ENCODE measurements around the gene PM20D1.

PM20D1 gene

GRCh38 chr1:205852969-205853368 lies 3.0 kb upstream of the PM20D1 start:
- TF ChIP-seq POLR2AphosphoS5 (IDR thresholded peaks at IDR 0.05; ENCODE audit: borderline replicate concordance, low read depth, low read length) = no peak
- TF ChIP-seq EZH2 (IDR thresholded peaks at IDR 0.05) = no peak
- TF ChIP-seq FOXP2 (optimal IDR thresholded peaks at IDR 0.05; ENCODE audit: control extremely low read depth, extremely low read length, insufficient read depth) = no peak
- H3K4me3 ChIP-seq = no peak overlapping the region
- H3K9me3 ChIP-seq (ENCODE audit: low read depth, low read length) = no peaks in the 10 kb centered on the region
- no peak overlapping the region for H3K27ac ChIP-seq
- no peak overlapping the region for H3K9ac ChIP-seq (ENCODE audit: insufficient read length)
- DNase-seq (ENCODE audit: low read depth, low spot score) = no peak
- no peaks in the 10 kb centered on the region for H3K36me3 ChIP-seq (ENCODE audit: insufficient read depth, low read length)

DNA sequence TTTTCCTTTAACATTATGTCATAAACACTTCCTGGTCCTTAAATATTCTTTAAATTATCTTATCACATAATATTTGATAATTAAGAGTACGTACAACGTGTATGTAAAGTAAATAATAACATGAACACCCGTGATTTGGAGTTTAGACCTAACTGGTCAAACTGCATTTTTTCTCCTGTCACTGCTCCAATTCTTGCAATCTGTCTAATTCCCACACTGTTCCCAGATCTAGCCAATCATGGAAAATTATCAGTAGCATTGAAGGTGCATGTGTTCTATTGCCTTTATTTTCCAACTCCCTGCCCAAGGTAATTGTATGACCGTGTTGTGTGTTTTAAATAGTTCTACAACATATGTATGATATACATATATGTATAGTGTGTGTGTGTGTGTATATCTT lies 2.1 kb upstream of the PM20D1 start:
- DNase-seq (ENCODE audit: low read depth, low spot score) = no peak
- no peaks in the 10 kb centered on the region for H3K36me3 ChIP-seq (ENCODE audit: insufficient read depth, low read length)
- TF ChIP-seq FOXP2 (optimal IDR thresholded peaks at IDR 0.05; ENCODE audit: control extremely low read depth, extremely low read length, insufficient read depth) (no peak), EZH2 (IDR thresholded peaks at IDR 0.05) (no peak), POLR2AphosphoS5 (IDR thresholded peaks at IDR 0.05; ENCODE audit: borderline replicate concordance, low read depth, low read length) (no peak)
- H3K9me3 ChIP-seq (ENCODE audit: low read depth, low read length) = no peaks in the 10 kb centered on the region
- no peak overlapping the region for H3K9ac ChIP-seq (ENCODE audit: insufficient read length)
- no peak overlapping the region for H3K27ac ChIP-seq
- H3K4me3 ChIP-seq = no peak overlapping the region

DNA sequence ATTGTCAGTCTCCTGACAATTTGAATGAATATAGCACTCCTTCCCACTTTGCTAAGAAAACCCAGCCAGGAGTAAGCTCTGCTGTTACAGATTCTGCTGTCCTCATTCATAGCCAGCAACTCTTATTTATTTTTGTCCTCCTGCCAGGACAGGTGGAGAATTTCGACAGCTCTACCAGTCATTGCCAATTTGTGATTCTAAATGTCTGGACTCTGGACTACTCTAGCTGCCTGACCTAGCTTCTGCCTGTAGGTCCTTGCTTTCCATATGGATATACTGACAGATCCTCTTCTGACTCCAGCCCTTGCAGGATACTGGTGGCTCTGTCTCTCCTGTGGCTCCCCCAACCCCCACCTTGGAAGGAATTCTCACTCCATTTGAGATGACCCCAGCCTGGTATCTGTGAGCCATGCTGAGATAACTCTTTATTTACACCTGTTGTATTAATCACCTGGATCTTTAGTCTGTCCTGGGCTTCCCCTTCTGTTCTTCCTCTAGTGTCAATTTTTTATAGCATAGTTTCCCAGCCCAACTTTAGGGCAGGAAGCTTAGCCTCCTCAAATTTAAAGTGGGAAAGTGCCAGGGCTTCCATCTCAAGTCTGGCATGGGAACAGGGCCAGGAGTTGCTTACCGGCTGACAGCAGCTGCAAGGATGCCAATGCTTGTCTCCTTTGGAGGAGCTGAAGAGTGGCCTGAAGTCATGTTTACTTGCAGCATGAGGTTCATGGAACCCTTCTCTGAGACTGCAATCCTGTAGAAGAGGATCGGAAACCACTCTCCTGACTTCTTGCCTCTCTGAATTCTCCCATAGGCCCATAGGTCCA lies 6.7 kb downstream of the PM20D1 start:
- no peak for DNase-seq (ENCODE audit: low read depth, low spot score)
- TF ChIP-seq POLR2AphosphoS5 (IDR thresholded peaks at IDR 0.05; ENCODE audit: borderline replicate concordance, low read depth, low read length) (no peak), EZH2 (IDR thresholded peaks at IDR 0.05) (no peak), FOXP2 (optimal IDR thresholded peaks at IDR 0.05; ENCODE audit: control extremely low read depth, extremely low read length, insufficient read depth) (no peak)

GRCh38 chr1:205842229-205842628 lies 7.7 kb downstream of the PM20D1 start:
- Histone ChIP-seq H3K27ac (no peak overlapping the region), H3K4me3 (no peak overlapping the region), H3K36me3 (ENCODE audit: insufficient read depth, low read length) (no peaks in the 10 kb centered on the region), H3K9me3 (ENCODE audit: low read depth, low read length) (no peaks in the 10 kb centered on the region), H3K9ac (ENCODE audit: insufficient read length) (no peak overlapping the region)
- DNase-seq (ENCODE audit: low read depth, low spot score) = no peak
- TF ChIP-seq FOXP2 (optimal IDR thresholded peaks at IDR 0.05; ENCODE audit: control extremely low read depth, extremely low read length, insufficient read depth) (no peak), POLR2AphosphoS5 (IDR thresholded peaks at IDR 0.05; ENCODE audit: borderline replicate concordance, low read depth, low read length) (no peak), EZH2 (IDR thresholded peaks at IDR 0.05) (no peak)

More for the DNA sequence above, 6.7 kb downstream of the PM20D1 start:
- no peaks in the 10 kb centered on the region for H3K36me3 ChIP-seq (ENCODE audit: insufficient read depth, low read length)
- no peak overlapping the region for H3K27ac ChIP-seq
- no peak overlapping the region for H3K9ac ChIP-seq (ENCODE audit: insufficient read length)
- H3K9me3 ChIP-seq (ENCODE audit: low read depth, low read length) = no peaks in the 10 kb centered on the region
- no peak overlapping the region for H3K4me3 ChIP-seq

DNA sequence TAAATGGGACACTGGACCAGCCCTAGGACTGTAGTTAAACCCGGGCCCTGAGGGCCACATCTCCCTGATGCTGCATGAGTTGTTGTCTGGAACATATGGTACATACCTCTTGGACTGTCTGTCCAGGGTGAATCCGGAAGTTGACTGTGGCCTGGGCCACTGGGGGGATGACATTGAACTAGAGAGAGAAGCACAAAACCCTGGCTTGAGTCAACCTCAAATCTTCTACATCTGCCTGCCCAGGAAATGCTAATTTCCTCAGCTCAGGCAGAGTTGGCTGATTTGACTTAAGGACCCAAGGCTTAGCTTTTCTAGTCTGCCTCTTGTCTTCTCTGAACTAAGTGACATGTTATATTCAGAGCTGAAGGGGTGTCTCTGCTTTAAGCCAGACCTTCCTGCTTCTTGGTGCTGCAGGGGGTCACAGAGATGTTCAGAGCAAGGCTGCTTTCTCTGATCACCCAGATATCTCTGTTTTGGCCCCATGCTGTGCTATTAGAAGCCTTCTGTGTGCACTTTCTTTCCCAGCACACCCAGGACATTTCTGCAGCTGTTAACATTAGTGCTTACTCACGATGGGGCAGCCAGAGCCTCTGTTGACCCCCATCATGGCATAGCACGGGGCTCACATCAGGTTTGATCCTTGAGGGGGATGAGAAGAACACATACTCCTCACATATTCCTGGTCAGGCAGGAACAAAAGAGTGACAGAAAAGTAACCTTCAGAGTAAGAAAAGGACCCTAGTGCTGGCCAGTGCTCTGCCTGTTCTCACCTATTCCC lies 9.6 kb downstream of the PM20D1 start:
- no peak overlapping the region for H3K4me3 ChIP-seq
- TF ChIP-seq FOXP2 (optimal IDR thresholded peaks at IDR 0.05; ENCODE audit: control extremely low read depth, extremely low read length, insufficient read depth) (no peak), EZH2 (IDR thresholded peaks at IDR 0.05) (no peak), POLR2AphosphoS5 (IDR thresholded peaks at IDR 0.05; ENCODE audit: borderline replicate concordance, low read depth, low read length) (no peak)
- no peaks in the 10 kb centered on the region for H3K36me3 ChIP-seq (ENCODE audit: insufficient read depth, low read length)
- no peak for DNase-seq (ENCODE audit: low read depth, low spot score)
- no peak overlapping the region for H3K9ac ChIP-seq (ENCODE audit: insufficient read length)
- no peak overlapping the region for H3K27ac ChIP-seq
- no peaks in the 10 kb centered on the region for H3K9me3 ChIP-seq (ENCODE audit: low read depth, low read length)

GRCh38 chr1:205837382-205837970 lies 12.5 kb downstream of the PM20D1 start:
- DNase-seq (ENCODE audit: low read depth, low spot score) = no peak
- TF ChIP-seq POLR2AphosphoS5 (IDR thresholded peaks at IDR 0.05; ENCODE audit: borderline replicate concordance, low read depth, low read length) = no peak
- TF ChIP-seq EZH2 (IDR thresholded peaks at IDR 0.05) = no peak
- no peak for TF ChIP-seq FOXP2 (optimal IDR thresholded peaks at IDR 0.05; ENCODE audit: control extremely low read depth, extremely low read length, insufficient read depth)
- Histone ChIP-seq H3K9me3 (ENCODE audit: low read depth, low read length) (no peaks in the 10 kb centered on the region), H3K9ac (ENCODE audit: insufficient read length) (no peak overlapping the region), H3K4me3 (no peak overlapping the region), H3K36me3 (ENCODE audit: insufficient read depth, low read length) (no peaks in the 10 kb centered on the region), H3K27ac (no peak overlapping the region)

GRCh38 chr1:205834751-205835150 lies 15.2 kb downstream of the PM20D1 start:
- Histone ChIP-seq H3K9ac (ENCODE audit: insufficient read length) (no peak overlapping the region), H3K9me3 (ENCODE audit: low read depth, low read length) (no peaks in the 10 kb centered on the region), H3K4me3 (no peak overlapping the region), H3K27ac (no peak overlapping the region), H3K36me3 (ENCODE audit: insufficient read depth, low read length) (no peaks in the 10 kb centered on the region)
- TF ChIP-seq POLR2AphosphoS5 (IDR thresholded peaks at IDR 0.05; ENCODE audit: borderline replicate concordance, low read depth, low read length) = no peak
- TF ChIP-seq FOXP2 (optimal IDR thresholded peaks at IDR 0.05; ENCODE audit: control extremely low read depth, extremely low read length, insufficient read depth) = no peak
- TF ChIP-seq EZH2 (IDR thresholded peaks at IDR 0.05) = no peak
- DNase-seq (ENCODE audit: low read depth, low spot score) = no peak

GRCh38 chr1:205832326-205832751 lies 17.6 kb downstream of the PM20D1 start:
- no peaks in the 10 kb centered on the region for H3K9me3 ChIP-seq (ENCODE audit: low read depth, low read length)
- no peak overlapping the region for H3K4me3 ChIP-seq
- no peak overlapping the region for H3K9ac ChIP-seq (ENCODE audit: insufficient read length)
- no peak for DNase-seq (ENCODE audit: low read depth, low spot score)
- H3K27ac ChIP-seq = no peak overlapping the region
- H3K36me3 ChIP-seq (ENCODE audit: insufficient read depth, low read length) = no peaks in the 10 kb centered on the region
- TF ChIP-seq POLR2AphosphoS5 (IDR thresholded peaks at IDR 0.05; ENCODE audit: borderline replicate concordance, low read depth, low read length) (no peak), FOXP2 (optimal IDR thresholded peaks at IDR 0.05; ENCODE audit: control extremely low read depth, extremely low read length, insufficient read depth) (no peak), EZH2 (IDR thresholded peaks at IDR 0.05) (no peak)

Data from SK-N-MC (cell line).